ENCODE results near the gene DPH5. TPM values are rescaled to one million over a fixed set of nuclear protein-coding genes. Genes with fewer than 3 reads are reported as not detected.
"Not testable (repeated sequence)": the region's sequence is repeated elsewhere in the genome, so short reads cannot be mapped to it uniquely, and the experiment has no call there.

DPH5 gene
- total RNA-seq, 2 donors from 2014 or later, result 2.6 to 29.6 TPM

GRCh38 chr1:100955322-100955721 is 70.3 kb downstream of the DPH5 start:
- no peak overlapping the region for H3K27ac ChIP-seq
- intact Hi-C loops (cut with DNase I), result no loop called here
- no peaks in the 10 kb centered on the region for H3K9me3 ChIP-seq
- ATAC-seq (no peak), DNase-seq (no peak)
- no peaks in the 10 kb centered on the region for H3K4me1 ChIP-seq
- H3K27me3 ChIP-seq, result no peaks in the 10 kb centered on the region
- H3K36me3 ChIP-seq (replicated peaks in 1 of 2; ENCODE audit: insufficient read depth in 1 of 2, low read depth in 2 of 2), result peaks cover 0 to 1% of the 10 kb centered on the region in 2 donors
- 56 to 70% methylated on average over 1 of the region's 1 CpG for WGBS, 2 donors
- TF ChIP-seq CTCF (IDR thresholded peaks at IDR 0.05) (no peak), POLR2A (IDR thresholded peaks at IDR 0.05) (no peak)
- no peak overlapping the region for H3K4me3 ChIP-seq

GRCh38 chr1:100953960-100954730 is 71.4 kb downstream of the DPH5 start:
- WGBS, 2 donors, result 82 to 90% methylated on average over 2 of the region's 2 CpGs
- no peak overlapping the region for H3K27ac ChIP-seq

GRCh38 chr1:100952970-100953369 is 72.6 kb downstream of the DPH5 start:
- H3K27ac ChIP-seq; DNase-seq; H3K27me3 ChIP-seq; H3K36me3 ChIP-seq (replicated peaks in 1 of 2; ENCODE audit: insufficient read depth in 1 of 2, low read depth in 2 of 2); H3K4me1 ChIP-seq; ATAC-seq; H3K4me3 ChIP-seq; H3K9me3 ChIP-seq; intact Hi-C loops (cut with DNase I): not testable (repeated sequence)
- WGBS, 2 donors, result 87 to 88% methylated on average over 1 of the region's 1 CpG

More at GRCh38 chr1:100953960-100954730, 71.4 kb downstream of the DPH5 start:
- H3K27me3 ChIP-seq, result no peaks in the 10 kb centered on the region
- H3K4me3 ChIP-seq, result no peak overlapping the region
- intact Hi-C loops (cut with DNase I), result no loop called here
- TF ChIP-seq POLR2A (IDR thresholded peaks at IDR 0.05), result no peak
- TF ChIP-seq CTCF (IDR thresholded peaks at IDR 0.05), result no peak
- H3K9me3 ChIP-seq, result no peaks in the 10 kb centered on the region
- DNase-seq (no peak), ATAC-seq (no peak)
- H3K4me1 ChIP-seq, result peaks cover 7% of the 10 kb centered on the region
- H3K36me3 ChIP-seq (replicated peaks in 1 of 2; ENCODE audit: insufficient read depth in 1 of 2, low read depth in 2 of 2), result peaks cover 0 to 1% of the 10 kb centered on the region in 2 donors

GRCh38 chr1:100952104-100952745 is 73.4 kb downstream of the DPH5 start:
- Histone ChIP-seq H3K9me3 (no peaks in the 10 kb centered on the region), H3K27ac (no peak overlapping the region), H3K4me1 (peaks cover 7% of the 10 kb centered on the region), H3K27me3 (no peaks in the 10 kb centered on the region), H3K4me3 (no peak overlapping the region), H3K36me3 (replicated peaks in 1 of 2; ENCODE audit: insufficient read depth in 1 of 2, low read depth in 2 of 2) (peaks cover 0 to 1% of the 10 kb centered on the region in 2 donors)
- TF ChIP-seq POLR2A (IDR thresholded peaks at IDR 0.05), result no peak
- TF ChIP-seq CTCF (IDR thresholded peaks at IDR 0.05), result no peak
- DNase-seq (no peak), ATAC-seq (no peak)
- intact Hi-C loops (cut with DNase I), result no loop called here
- WGBS, 2 donors, result 92 to 96% methylated on average over 4 of the region's 4 CpGs

GRCh38 chr1:100950781-100951180 is 74.8 kb downstream of the DPH5 start:
- intact Hi-C loops (cut with DNase I), result no loop called here
- DNase-seq (no peak), ATAC-seq (no peak)
- H3K36me3 ChIP-seq (replicated peaks in 1 of 2; ENCODE audit: insufficient read depth in 1 of 2, low read depth in 2 of 2), result peaks cover 0 to 1% of the 10 kb centered on the region in 2 donors
- 67 to 83% methylated on average over 4 of the region's 4 CpGs for WGBS, 2 donors
- H3K27ac ChIP-seq, result no peak overlapping the region
- H3K9me3 ChIP-seq, result no peaks in the 10 kb centered on the region
- H3K4me1 ChIP-seq, result peaks cover 7% of the 10 kb centered on the region
- H3K4me3 ChIP-seq, result no peak overlapping the region
- no peaks in the 10 kb centered on the region for H3K27me3 ChIP-seq
- no peak for TF ChIP-seq CTCF (IDR thresholded peaks at IDR 0.05)
- TF ChIP-seq POLR2A (IDR thresholded peaks at IDR 0.05), result no peak
